WTC11 (cell line): Measurements from ENCODE around the gene ZCCHC24. TPM values are rescaled to one million over a fixed set of nuclear protein-coding genes. Genes with fewer than 3 reads are reported as not detected.

ENCODE experiments used
- ATAC-seq: fragments of 200-7000 bp; cut with Tn5 transposase; 2 replicates; pipeline ENCODE4 v1.10.0; 2021; ENCODE audit warnings: mild to moderate bottlenecking, moderate library complexity
- CTCF ChIA-PET: fragments of 300-600 bp; sonication (Branson Sonifier 250); formaldehyde crosslinking; loops from one replicate; lab custom pipeline; 2021; ENCODE audit warnings: antibody characterized with exemption; lab: Charles Lee
- POLR2A ChIA-PET: fragments of 350-600 bp; sonication (Branson Sonifier 250); formaldehyde crosslinking; loops from one replicate; lab custom pipeline; 2021; ENCODE audit warnings: antibody characterized with exemption; lab: Charles Lee
- DNase-seq: peaks from one replicate; pipeline ENCODE4 v3.0.0; 2021; ENCODE audit warnings: low spot score
- H3K27ac Mint-ChIP-seq: 2 replicates; pipeline ENCODE4 v1.8.0; 2021; ENCODE audit warnings: mixed read lengths
- H3K27me3 Mint-ChIP-seq: 2 replicates; pipeline ENCODE4 v1.8.0; 2021; ENCODE audit warnings: low read depth, mild to moderate bottlenecking, moderate library complexity, mixed read lengths
- H3K36me3 Mint-ChIP-seq: 2 replicates; pipeline ENCODE4 v1.8.0; 2021; ENCODE audit warnings: mixed read lengths
- H3K4me1 Mint-ChIP-seq: 2 replicates; pipeline ENCODE4 v1.8.0; 2022; ENCODE audit warnings: mixed read lengths
- H3K4me3 Mint-ChIP-seq: 2 replicates; pipeline ENCODE4 v1.8.0; 2021; ENCODE audit warnings: mild to moderate bottlenecking, moderate library complexity, mixed read lengths
- H3K9me3 Mint-ChIP-seq: 2 replicates; pipeline ENCODE4 v1.8.0; 2021; ENCODE audit warnings: mixed read lengths
- ATF1 ChIP-seq: sonication (generic); formaldehyde crosslinking; IDR thresholded peaks from 2 replicates; pipeline ENCODE4 v1.8.1; 2023; ENCODE audit warnings: mild to moderate bottlenecking, moderate library complexity, missing genetic modification reagents
- FOXJ3 ChIP-seq: sonication (generic); formaldehyde crosslinking; IDR thresholded peaks from 2 replicates; pipeline ENCODE4 v1.9.0; 2021; ENCODE audit warnings: missing genetic modification reagents, mild to moderate bottlenecking, borderline replicate concordance
- FOXK1 ChIP-seq: sonication (generic); formaldehyde crosslinking; IDR thresholded peaks from 2 replicates; pipeline ENCODE4 v1.8.0; 2022; ENCODE audit warnings: mild to moderate bottlenecking, moderate library complexity, missing genetic modification reagents
- GTF2I ChIP-seq: fragments of 250-450 bp; sonication (Bioruptor Pico); conservative IDR thresholded peaks from 2 replicates; pipeline ENCODE4 v1.4.0; 2021; ENCODE audit warnings: mild to moderate bottlenecking
- IRF2 ChIP-seq: sonication (generic); formaldehyde crosslinking; IDR thresholded peaks from 2 replicates; pipeline ENCODE4 v1.8.0; 2022; ENCODE audit warnings: low read depth, missing genetic modification reagents, borderline replicate concordance
- JUN ChIP-seq: sonication (generic); formaldehyde crosslinking; IDR thresholded peaks from 2 replicates; pipeline ENCODE4 v1.8.0; 2023; ENCODE audit warnings: mild to moderate bottlenecking, missing genetic modification reagents
- MAX ChIP-seq: sonication (generic); formaldehyde crosslinking; IDR thresholded peaks from 2 replicates; pipeline ENCODE4 v1.8.0; 2022; ENCODE audit warnings: mild to moderate bottlenecking, missing genetic modification reagents
- MYBL2 ChIP-seq: sonication (generic); formaldehyde crosslinking; IDR thresholded peaks from 2 replicates; pipeline ENCODE4 v1.8.1; 2023; ENCODE audit warnings: mild to moderate bottlenecking, moderate library complexity, missing genetic modification reagents
- NFYB ChIP-seq: sonication (generic); formaldehyde crosslinking; conservative IDR thresholded peaks from 2 replicates; pipeline ENCODE4 v1.8.0; 2022; ENCODE audit warnings: low read depth, missing genetic modification reagents
- NR1H2 ChIP-seq: sonication (generic); formaldehyde crosslinking; IDR thresholded peaks from 2 replicates; pipeline ENCODE4 v1.9.0; 2021; ENCODE audit warnings: mild to moderate bottlenecking, moderate library complexity, missing genetic modification reagents
- NR3C1 ChIP-seq: sonication (generic); formaldehyde crosslinking; conservative IDR thresholded peaks from 2 replicates; pipeline ENCODE4 v1.8.1; 2023; ENCODE audit warnings: low read depth, mild to moderate bottlenecking, missing genetic modification reagents
- SP1 ChIP-seq: sonication (generic); formaldehyde crosslinking; conservative IDR thresholded peaks from 2 replicates; pipeline ENCODE4 v1.8.1; 2022; ENCODE audit warnings: missing genetic modification reagents
- USF1 ChIP-seq: sonication (generic); formaldehyde crosslinking; IDR thresholded peaks from 2 replicates; pipeline ENCODE4 v1.8.0; 2022; ENCODE audit warnings: mild to moderate bottlenecking, missing genetic modification reagents
- USF2 ChIP-seq: sonication (generic); formaldehyde crosslinking; IDR thresholded peaks from 2 replicates; pipeline ENCODE4 v1.8.1; 2023; ENCODE audit warnings: mild to moderate bottlenecking, missing genetic modification reagents, moderate library complexity
- ZNF219 ChIP-seq: sonication (generic); formaldehyde crosslinking; IDR thresholded peaks from 2 replicates; pipeline ENCODE4 v1.8.0; 2023; ENCODE audit warnings: missing genetic modification reagents, mild to moderate bottlenecking, borderline replicate concordance
- ZNF396 ChIP-seq: fragments of 250-450 bp; sonication (Bioruptor Pico); IDR thresholded peaks from 2 replicates; pipeline ENCODE4 v1.8.0; 2021; ENCODE audit warnings: mild to moderate bottlenecking, moderate library complexity, borderline replicate concordance
- total RNA-seq: library from RNA; stranded (reverse); gene quantifications from 3 replicates; pipeline ENCODE4 v1.2.3, GENCODE V29; 2021
- TF ChIP-seq, protein P1 (sequence below): fragments of 200-600 bp; IDR thresholded peaks from 2 replicates; pipeline ENCODE4 v1.8.0; 2022; ENCODE audit warnings: antibody characterized with exemption
- TF ChIP-seq, protein P2 (sequence below): fragments of 250-450 bp; sonication (Bioruptor Pico); IDR thresholded peaks from 2 replicates; pipeline ENCODE4 v2.1.2; 2022; ENCODE audit warnings: mild to moderate bottlenecking, moderate library complexity
- TF ChIP-seq, protein P3 (sequence below): fragments of 250-450 bp; sonication (Bioruptor Pico); IDR thresholded peaks from 2 replicates; pipeline ENCODE4 v1.9.0; 2021; ENCODE audit warnings: mild to moderate bottlenecking
- TF ChIP-seq, protein P4 (sequence below): fragments of 250-450 bp; sonication (Bioruptor Pico); IDR thresholded peaks from 2 replicates; pipeline ENCODE4 v1.8.0; 2021; ENCODE audit warnings: mild to moderate bottlenecking

ZCCHC24 gene
- total RNA-seq, 1 experiment from 2014 or later: 7.7 TPM

GRCh38 chr10:79483948-79484347 lies 38.5 kb upstream of the ZCCHC24 start:
- ATAC-seq (no peak), DNase-seq (no peak)
- H3K4me3 Mint-ChIP-seq: no peak overlapping the region
- CTCF ChIA-PET: no interaction called here
- H3K9me3 Mint-ChIP-seq: peaks cover 6% of the 10 kb centered on the region; the same call in 1 of the 2 replicates
- no peak overlapping the region for H3K27ac Mint-ChIP-seq
- no peaks in the 10 kb centered on the region for H3K36me3 Mint-ChIP-seq
- POLR2A ChIA-PET: no interaction called here
- no peak for TF ChIP-seq MYBL2 (CRISPR knock-in tag)
- TF ChIP-seq, protein P1, sequence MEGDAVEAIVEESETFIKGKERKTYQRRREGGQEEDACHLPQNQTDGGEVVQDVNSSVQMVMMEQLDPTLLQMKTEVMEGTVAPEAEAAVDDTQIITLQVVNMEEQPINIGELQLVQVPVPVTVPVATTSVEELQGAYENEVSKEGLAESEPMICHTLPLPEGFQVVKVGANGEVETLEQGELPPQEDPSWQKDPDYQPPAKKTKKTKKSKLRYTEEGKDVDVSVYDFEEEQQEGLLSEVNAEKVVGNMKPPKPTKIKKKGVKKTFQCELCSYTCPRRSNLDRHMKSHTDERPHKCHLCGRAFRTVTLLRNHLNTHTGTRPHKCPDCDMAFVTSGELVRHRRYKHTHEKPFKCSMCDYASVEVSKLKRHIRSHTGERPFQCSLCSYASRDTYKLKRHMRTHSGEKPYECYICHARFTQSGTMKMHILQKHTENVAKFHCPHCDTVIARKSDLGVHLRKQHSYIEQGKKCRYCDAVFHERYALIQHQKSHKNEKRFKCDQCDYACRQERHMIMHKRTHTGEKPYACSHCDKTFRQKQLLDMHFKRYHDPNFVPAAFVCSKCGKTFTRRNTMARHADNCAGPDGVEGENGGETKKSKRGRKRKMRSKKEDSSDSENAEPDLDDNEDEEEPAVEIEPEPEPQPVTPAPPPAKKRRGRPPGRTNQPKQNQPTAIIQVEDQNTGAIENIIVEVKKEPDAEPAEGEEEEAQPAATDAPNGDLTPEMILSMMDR: no peak
- TF ChIP-seq ZNF396 (CRISPR knock-in tag): no peak
- TF ChIP-seq USF2 (CRISPR knock-in tag): no peak
- TF ChIP-seq, protein P2, sequence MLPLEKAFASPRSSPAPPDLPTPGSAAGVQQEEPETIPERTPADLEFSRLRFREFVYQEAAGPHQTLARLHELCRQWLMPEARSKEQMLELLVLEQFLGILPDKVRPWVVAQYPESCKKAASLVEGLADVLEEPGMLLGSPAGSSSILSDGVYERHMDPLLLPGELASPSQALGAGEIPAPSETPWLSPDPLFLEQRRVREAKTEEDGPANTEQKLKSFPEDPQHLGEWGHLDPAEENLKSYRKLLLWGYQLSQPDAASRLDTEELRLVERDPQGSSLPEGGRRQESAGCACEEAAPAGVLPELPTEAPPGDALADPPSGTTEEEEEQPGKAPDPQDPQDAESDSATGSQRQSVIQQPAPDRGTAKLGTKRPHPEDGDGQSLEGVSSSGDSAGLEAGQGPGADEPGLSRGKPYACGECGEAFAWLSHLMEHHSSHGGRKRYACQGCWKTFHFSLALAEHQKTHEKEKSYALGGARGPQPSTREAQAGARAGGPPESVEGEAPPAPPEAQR (CRISPR knock-in tag): no peak
- TF ChIP-seq FOXK1 (CRISPR knock-in tag): no peak
- TF ChIP-seq NR3C1: no peak
- no peak for TF ChIP-seq USF1
- TF ChIP-seq ZNF219: no peak
- TF ChIP-seq GTF2I (CRISPR knock-in tag): no peak
- no peak for TF ChIP-seq SP1 (CRISPR knock-in tag)
- no peak for TF ChIP-seq IRF2 (CRISPR knock-in tag)
- TF ChIP-seq JUN (CRISPR knock-in tag): no peak
- TF ChIP-seq FOXJ3 (CRISPR knock-in tag): no peak
- no peak for TF ChIP-seq MAX (CRISPR knock-in tag)
- TF ChIP-seq, protein P3, sequence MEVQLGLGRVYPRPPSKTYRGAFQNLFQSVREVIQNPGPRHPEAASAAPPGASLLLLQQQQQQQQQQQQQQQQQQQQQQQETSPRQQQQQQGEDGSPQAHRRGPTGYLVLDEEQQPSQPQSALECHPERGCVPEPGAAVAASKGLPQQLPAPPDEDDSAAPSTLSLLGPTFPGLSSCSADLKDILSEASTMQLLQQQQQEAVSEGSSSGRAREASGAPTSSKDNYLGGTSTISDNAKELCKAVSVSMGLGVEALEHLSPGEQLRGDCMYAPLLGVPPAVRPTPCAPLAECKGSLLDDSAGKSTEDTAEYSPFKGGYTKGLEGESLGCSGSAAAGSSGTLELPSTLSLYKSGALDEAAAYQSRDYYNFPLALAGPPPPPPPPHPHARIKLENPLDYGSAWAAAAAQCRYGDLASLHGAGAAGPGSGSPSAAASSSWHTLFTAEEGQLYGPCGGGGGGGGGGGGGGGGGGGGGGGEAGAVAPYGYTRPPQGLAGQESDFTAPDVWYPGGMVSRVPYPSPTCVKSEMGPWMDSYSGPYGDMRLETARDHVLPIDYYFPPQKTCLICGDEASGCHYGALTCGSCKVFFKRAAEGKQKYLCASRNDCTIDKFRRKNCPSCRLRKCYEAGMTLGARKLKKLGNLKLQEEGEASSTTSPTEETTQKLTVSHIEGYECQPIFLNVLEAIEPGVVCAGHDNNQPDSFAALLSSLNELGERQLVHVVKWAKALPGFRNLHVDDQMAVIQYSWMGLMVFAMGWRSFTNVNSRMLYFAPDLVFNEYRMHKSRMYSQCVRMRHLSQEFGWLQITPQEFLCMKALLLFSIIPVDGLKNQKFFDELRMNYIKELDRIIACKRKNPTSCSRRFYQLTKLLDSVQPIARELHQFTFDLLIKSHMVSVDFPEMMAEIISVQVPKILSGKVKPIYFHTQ (CRISPR knock-in tag): no peak
- TF ChIP-seq ATF1: no peak
- TF ChIP-seq, protein P4, sequence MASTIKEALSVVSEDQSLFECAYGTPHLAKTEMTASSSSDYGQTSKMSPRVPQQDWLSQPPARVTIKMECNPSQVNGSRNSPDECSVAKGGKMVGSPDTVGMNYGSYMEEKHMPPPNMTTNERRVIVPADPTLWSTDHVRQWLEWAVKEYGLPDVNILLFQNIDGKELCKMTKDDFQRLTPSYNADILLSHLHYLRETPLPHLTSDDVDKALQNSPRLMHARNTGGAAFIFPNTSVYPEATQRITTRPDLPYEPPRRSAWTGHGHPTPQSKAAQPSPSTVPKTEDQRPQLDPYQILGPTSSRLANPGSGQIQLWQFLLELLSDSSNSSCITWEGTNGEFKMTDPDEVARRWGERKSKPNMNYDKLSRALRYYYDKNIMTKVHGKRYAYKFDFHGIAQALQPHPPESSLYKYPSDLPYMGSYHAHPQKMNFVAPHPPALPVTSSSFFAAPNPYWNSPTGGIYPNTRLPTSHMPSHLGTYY (CRISPR knock-in tag): no peak
- no peak for TF ChIP-seq NR1H2 (CRISPR knock-in tag)
- TF ChIP-seq NFYB (CRISPR knock-in tag): no peak
- H3K27me3 Mint-ChIP-seq: peaks cover 7% of the 10 kb centered on the region
- peaks cover 4% of the 10 kb centered on the region; the same call in 1 of the 2 replicates for H3K4me1 Mint-ChIP-seq
